K562 (cell line): ENCODE measurements around the gene PRDM16. TPM values are rescaled to one million over a fixed set of nuclear protein-coding genes. Genes with fewer than 3 reads are reported as not detected.

Experiments used
- ATAC-seq: fragments of 200-7000 bp; cut with Tn5 transposase; 3 replicates; pipeline ENCODE4 v1.9.1; 2020; ENCODE audit warnings: moderate library complexity
- BruUV-seq: library from RNA; stranded (reverse); fragments of 400-500 nt; replicated peaks from 2 replicates; lab custom pipeline; 2021; lab: Mats Ljungman, UMichigan
- CTCF ChIA-PET: fragments of 300-600 bp; formaldehyde crosslinking; extraction: SDS; loops from one replicate; lab custom pipeline; 2021; ENCODE audit warnings: low intra/inter-chr PET ratio; lab: Yijun Ruan, JAX
- POLR2A ChIA-PET: fragments of 300-600, 350-650 bp; sonication (Branson Sonifier 250); formaldehyde crosslinking; extraction: SDS; loops from one replicate; lab custom pipeline; 2021; ENCODE audit warnings: antibody characterized with exemption, inconsistent platforms; lab: Yijun Ruan, JAX
- DNase-seq, 4 experiments: peaks; one replicate each; pipeline versions ENCODE4 v3.0.0 to v3.0.0-alpha.2; 2011 to 2018; ENCODE audit warnings: low spot score in 3 of 4, mixed read lengths in 3 of 4; ENCODE audit errors: extremely low read depth in 1 of 4
- FAIRE-seq: peaks from 2 replicates; lab custom pipeline; 2011; peaks lifted over from hg19 to GRCh38; lab: Jason Lieb, UNC
- H2AFZ ChIP-seq: 2 replicates; pipeline ENCODE4 v1.6.0; 2011; ENCODE audit warnings: low read depth, low read length, control low read depth, inconsistent platforms
- H3K27ac ChIP-seq: fragments of 200-600 bp; 3 replicates; pipeline ENCODE4 v1.8.0; 2011; ENCODE audit warnings: low read depth, mild to moderate bottlenecking, control low read depth, inconsistent platforms, low read length, moderate library complexity, mixed read lengths; ENCODE audit errors: extremely low read depth
- H3K27me3 ChIP-seq, 2 experiments: fragments of 300-600 bp in 1 of 2; 2 replicates in 1 of 2; 3 replicates in 1 of 2; pipeline versions ENCODE4 v1.6.0 to v1.8.0; 2011; ENCODE audit warnings: inconsistent platforms in 2 of 2, low read length in 2 of 2, mild to moderate bottlenecking in 1 of 2, mixed read lengths in 1 of 2, moderate library complexity in 1 of 2; ENCODE audit not compliant: control insufficient read depth in 2 of 2, insufficient read depth in 2 of 2
- H3K36me3 ChIP-seq: fragments of 300-600 bp; 3 replicates; pipeline ENCODE4 v1.8.0; 2011; ENCODE audit warnings: mild to moderate bottlenecking, low read length, inconsistent platforms; ENCODE audit not compliant: control insufficient read depth, insufficient read depth
- H3K4me1 ChIP-seq, 2 experiments: fragments of 200-600 bp in 1 of 2; replicated peaks in 1 of 2; 2 replicates in 1 of 2; 3 replicates in 1 of 2; pipeline versions ENCODE4 v1.5.1 to v1.8.0; 2011; ENCODE audit warnings: inconsistent platforms in 2 of 2, low read length in 2 of 2, mild to moderate bottlenecking in 1 of 2, mixed read lengths in 1 of 2, moderate library complexity in 1 of 2; ENCODE audit not compliant: control insufficient read depth in 2 of 2, insufficient read depth in 2 of 2
- H3K4me2 ChIP-seq: 2 replicates; pipeline ENCODE4 v1.6.1; 2011; ENCODE audit warnings: low read length, control low read depth, inconsistent platforms, mixed read lengths; ENCODE audit not compliant: insufficient read depth
- H3K4me3 ChIP-seq: fragments of 200-600 bp; sonication (generic), shearing (Covaris generic); 2 replicates; pipeline ENCODE4 v1.5.1; 2016; ENCODE audit warnings: control low read depth, inconsistent platforms
- H3K79me2 ChIP-seq: fragments of 200-600 bp; 3 replicates; pipeline ENCODE4 v1.8.0; 2011; ENCODE audit warnings: low read length, inconsistent platforms; ENCODE audit not compliant: control insufficient read depth, insufficient read depth
- H3K9ac ChIP-seq, 2 experiments: 2 replicates each; pipeline versions ENCODE4 v1.6.0 to v1.6.1; 2011; ENCODE audit warnings: low read depth in 2 of 2, low read length in 2 of 2, control low read depth in 1 of 2, inconsistent platforms in 1 of 2, mild to moderate bottlenecking in 1 of 2, mixed read lengths in 1 of 2; ENCODE audit not compliant: insufficient read depth in 1 of 2
- H3K9me1 ChIP-seq: one replicate; pipeline ENCODE4 v1.6.0; 2011; ENCODE audit warnings: inconsistent platforms, mild to moderate bottlenecking, low read length, moderate library complexity; ENCODE audit not compliant: control insufficient read depth, insufficient read depth
- H3K9me3 ChIP-seq: replicated peaks from 2 replicates; pipeline ENCODE4 v1.5.1; 2011; ENCODE audit warnings: low read depth, low read length, inconsistent platforms; ENCODE audit not compliant: control insufficient read depth, insufficient read depth
- H4K20me1 ChIP-seq: replicated peaks from 2 replicates; pipeline ENCODE4 v1.6.1; 2011; ENCODE audit warnings: low read length, inconsistent platforms, mixed read lengths; ENCODE audit not compliant: control insufficient read depth, insufficient read depth
- CAMTA2 ChIP-seq: fragments of 250-450 bp; sonication (Bioruptor Pico); conservative IDR thresholded peaks from 2 replicates; pipeline ENCODE4 v1.5.1; 2022
- DACH1 ChIP-seq: fragments of 450-650 bp; IDR thresholded peaks from 2 replicates; pipeline ENCODE4 v1.6.1; 2018; ENCODE audit not compliant: partially characterized antibody
- DNMT1 ChIP-seq: fragments of 450-650 bp; IDR thresholded peaks from 2 replicates; pipeline ENCODE4 v1.6.1; 2016; ENCODE audit warnings: antibody characterized with exemption, mild to moderate bottlenecking
- NCOA1 ChIP-seq: fragments of 450-650 bp; IDR thresholded peaks from 2 replicates; pipeline ENCODE4 v1.6.1; 2016; ENCODE audit warnings: low read depth
- PPARD ChIP-seq: fragments of 250-450 bp; sonication (Bioruptor Pico); IDR thresholded peaks from 2 replicates; pipeline ENCODE4 v1.8.0; 2022; ENCODE audit warnings: inconsistent platforms, mild to moderate bottlenecking, moderate library complexity
- SIN3B ChIP-seq: fragments of 450-650 bp; IDR thresholded peaks from 2 replicates; pipeline ENCODE4 v1.6.1; 2017; ENCODE audit warnings: low read depth, mild to moderate bottlenecking, moderate library complexity
- ZBTB11 ChIP-seq, 3 experiments: fragments of 200-800 bp in 1 of 3; fragments of 250-450 bp in 1 of 3; fragments of 450-650 bp in 1 of 3; sonication (Bioruptor Pico) in 1 of 3; sonication (Bioruptor generic) in 1 of 3; formaldehyde crosslinking in 1 of 3; IDR thresholded peaks; 2 replicates each; pipeline versions ENCODE4 v1.6.1 to v1.8.0; 2016 to 2022; ENCODE audit warnings: mild to moderate bottlenecking in 2 of 3, missing genetic modification characterization in 2 of 3, missing compliant biosample characterization in 1 of 3, moderate library complexity in 1 of 3
- ZNF79 ChIP-seq: fragments of 250-450 bp; sonication (Bioruptor Pico); IDR thresholded peaks from 2 replicates; pipeline ENCODE4 v1.4.0; 2020; ENCODE audit warnings: low read depth, mild to moderate bottlenecking, moderate library complexity
- WGBS: fragments of 100-300 bp; shearing (Covaris generic); methylation state at CpG from one replicate; pipeline ENCODE4 v1.1.6; 2016; ENCODE audit warnings: low coverage, mixed read lengths; ENCODE audit not compliant: insufficient coverage; ENCODE audit errors: missing lambda C conversion rate; 5-methylcytosine and 5-hydroxymethylcytosine counted together
- in situ Hi-C: fragments of 300-500 bp; cut with MboI; formaldehyde crosslinking; loops from 4 replicates; pipeline ENCODE4 v1.15.0; 2018; ENCODE audit warnings: inconsistent platforms, mixed read lengths
- intact Hi-C: fragments of 100-400 bp; cut with micrococcal nuclease; formaldehyde crosslinking; loops from 2 replicates; pipeline ENCODE4 v1.14.2; 2022
- polyA plus RNA-seq, 8 experiments: library from polyadenylated mRNA; depleted of rRNA in 4 of 8; stranded (reverse) in 5 of 8; unstranded in 3 of 8; fragments of >200 nt; fragmentation: Nextera tagmentation in 2 of 8; fragmentation: Illumina TruSeq in 1 of 8; extraction: Ambion mirVana in 2 of 8; extraction: Trizol in 1 of 8; gene quantifications; 2 replicates each; pipeline versions ENCODE4 v1.2.1 to v1.2.3, GENCODE V29; 2011 to 2014; ENCODE audit warnings: inconsistent platforms in 1 of 8, missing spikeins in 1 of 8
- total RNA-seq, 7 experiments: library from RNA; depleted of rRNA in 6 of 7; stranded (reverse); fragments of >200 nt in 6 of 7; fragmentation: Illumina TruSeq in 2 of 7; extraction: Trizol in 2 of 7; gene quantifications; 2 replicates each; pipeline versions ENCODE4 v1.2.1 to v1.2.3, GENCODE V29; 2011 to 2021; ENCODE audit warnings: low replicate concordance in 1 of 7

PRDM16 gene
- total and polyA plus RNA-seq, 9 of the 15 experiments (the other 6 are each of a cell fraction or from before 2014, with no cell fraction given), result 0.10 to 0.27 TPM; not detected in 7

- ChIA-PET CTCF (no interaction called here), POLR2A (interaction anchor here (0.5 kb wide), 1 partner anchor 47 kb away, joined by 3 read pairs; no protein-coding TSS in a partner anchor)
- Histone ChIP-seq H4K20me1 (no peaks in the 10 kb centered on the region), H3K9me1 (no peaks in the 10 kb centered on the region), H3K27ac (no peak overlapping the region), H3K9me3 (no peaks in the 10 kb centered on the region), H3K4me2 (no peak overlapping the region), H3K27me3 (peaks cover 0 to 12% of the 10 kb centered on the region in 2 experiments; a peak in 2 of 5 replicates), H3K36me3 (no peaks in the 10 kb centered on the region), H3K9ac (no peak overlapping the region), H3K79me2 (no peaks in the 10 kb centered on the region), H3K4me3 (no peak overlapping the region), H3K4me1 (peaks cover 0 to 10% of the 10 kb centered on the region in 2 experiments; a peak in 1 of 5 replicates), H2AFZ (no peak overlapping the region)
- no peak for DNase-seq
- TF ChIP-seq ZBTB11 (CRISPR knock-in tag; IDR thresholded peaks at IDR 0.05) (no peak), PPARD (CRISPR knock-in tag) (no peak), DACH1 (no peak), ZNF79 (CRISPR knock-in tag) (no peak), NCOA1 (no peak), CAMTA2 (CRISPR knock-in tag) (no peak), DNMT1 (no peak), SIN3B (no peak)
- BruUV-seq, result no TSS peak
- in situ Hi-C loops, result no loop called here
- intact Hi-C loops, result no loop called here
- no peak for FAIRE-seq
- WGBS, result 2% methylated on average over 7 of the region's 8 CpGs
- ATAC-seq, result no peak
Measured at GRCh38 chr1:3114846-3115245, 45.8 kb downstream of the PRDM16 start.
